Neuronal stem cell (in vitro differentiated cells): ENCODE results near the gene CHRNB4.
A peak's percentile ranks its signal among the peaks of the same experiment; 100 is the strongest.

Experiments
- DNase-seq: peaks from one replicate; pipeline ENCODE4 v3.0.0-alpha.2; 2013; ENCODE audit warnings: low spot score
- H2AFZ ChIP-seq: one replicate; pipeline ENCODE4 v1.6.1; 2013; ENCODE audit warnings: mild to moderate bottlenecking, low read length, inconsistent platforms
- H2AK5ac ChIP-seq: 2 replicates; pipeline ENCODE4 v1.6.1; 2013; ENCODE audit warnings: low read depth, mild to moderate bottlenecking, inconsistent platforms, low read length, moderate library complexity, mixed read lengths
- H2BK120ac ChIP-seq: 2 replicates; pipeline ENCODE4 v1.6.1; 2013; ENCODE audit warnings: low read depth, mild to moderate bottlenecking, inconsistent platforms, low read length, moderate library complexity, mixed read lengths
- H2BK12ac ChIP-seq: one replicate; pipeline ENCODE4 v1.6.1; 2013; ENCODE audit warnings: low read length, inconsistent platforms
- H2BK15ac ChIP-seq: 2 replicates; pipeline ENCODE4 v1.6.1; 2013; ENCODE audit warnings: mild to moderate bottlenecking, low read length, inconsistent platforms, mixed read lengths
- H2BK5ac ChIP-seq: one replicate; pipeline ENCODE4 v1.6.1; 2013; ENCODE audit warnings: inconsistent platforms, mild to moderate bottlenecking, low read length, moderate library complexity
- H3K14ac ChIP-seq: one replicate; pipeline ENCODE4 v1.6.1; 2013; ENCODE audit warnings: low read length, inconsistent platforms
- H3K18ac ChIP-seq: 2 replicates; pipeline ENCODE4 v1.6.1; 2013; ENCODE audit warnings: low read length, inconsistent platforms
- H3K23ac ChIP-seq: 2 replicates; pipeline ENCODE4 v1.6.1; 2013; ENCODE audit warnings: low read depth, mild to moderate bottlenecking, mixed read lengths, low read length, inconsistent platforms; ENCODE audit not compliant: poor library complexity
- H3K27ac ChIP-seq: replicated peaks from 3 replicates; pipeline ENCODE4 v1.5.1; 2013; ENCODE audit warnings: low read length, inconsistent platforms
- H3K27me3 ChIP-seq, 3 experiments: 2 replicates each; pipeline ENCODE4 v1.6.1; 2013; ENCODE audit warnings: low read length in 3 of 3, mild to moderate bottlenecking in 2 of 3, inconsistent platforms in 1 of 3, low read depth in 1 of 3, mixed read lengths in 1 of 3, moderate library complexity in 1 of 3; ENCODE audit not compliant: control insufficient read depth in 3 of 3, insufficient read depth in 3 of 3
- H3K36me3 ChIP-seq, 2 donors: replicated peaks in 1 of 2; 2 replicates each; pipeline ENCODE4 v1.6.1; 2013; ENCODE audit warnings: low read length in 2 of 2; ENCODE audit not compliant: control insufficient read depth in 2 of 2, insufficient read depth in 2 of 2
- H3K4ac ChIP-seq: 2 replicates; pipeline ENCODE4 v1.6.1; 2013; ENCODE audit warnings: inconsistent platforms, mild to moderate bottlenecking, low read length, moderate library complexity
- H3K4me1 ChIP-seq, 2 donors: 1 replicate in 1 of 2; 2 replicates in 1 of 2; pipeline ENCODE4 v1.6.1; 2013; ENCODE audit warnings: low read length in 2 of 2, low read depth in 1 of 2; ENCODE audit not compliant: control insufficient read depth in 2 of 2, insufficient read depth in 1 of 2
- H3K4me2 ChIP-seq: one replicate; pipeline ENCODE4 v1.6.1; 2013; ENCODE audit warnings: mild to moderate bottlenecking, low read length, inconsistent platforms; ENCODE audit not compliant: insufficient read depth, poor library complexity, severe bottlenecking
- H3K4me3 ChIP-seq, 2 donors: 2 replicates each; pipeline ENCODE4 v1.5.1; 2013; ENCODE audit warnings: low read length in 2 of 2, mild to moderate bottlenecking in 2 of 2, inconsistent platforms in 1 of 2, moderate library complexity in 1 of 2
- H3K79me1 ChIP-seq: one replicate; pipeline ENCODE4 v1.6.1; 2013; ENCODE audit warnings: low read depth, mild to moderate bottlenecking, inconsistent platforms, low read length, moderate library complexity
- H3K9ac ChIP-seq: one replicate; pipeline ENCODE4 v1.6.1; 2013; ENCODE audit warnings: mild to moderate bottlenecking, low read depth, low read length, inconsistent platforms; ENCODE audit not compliant: poor library complexity
- H3K9me3 ChIP-seq, 2 donors: replicated peaks in 1 of 2; 2 replicates each; pipeline versions ENCODE3 to v1.6.1; 2013; ENCODE audit warnings: low read length in 2 of 2, mild to moderate bottlenecking in 2 of 2, inconsistent platforms in 1 of 2, low read depth in 1 of 2, mixed read lengths in 1 of 2, moderate library complexity in 1 of 2; ENCODE audit not compliant: control insufficient read depth in 2 of 2, insufficient read depth in 1 of 2
- H4K8ac ChIP-seq: one replicate; pipeline ENCODE4 v1.6.1; 2013; ENCODE audit warnings: low read depth, mild to moderate bottlenecking, inconsistent platforms, low read length, moderate library complexity
- H4K91ac ChIP-seq: one replicate; pipeline ENCODE4 v1.6.1; 2013; ENCODE audit warnings: low read length, low read depth, mild to moderate bottlenecking, inconsistent platforms; ENCODE audit not compliant: poor library complexity
- WGBS, 2 donors: extraction: QIAGEN DNeasy Blood & Tissue Kit; methylation state at CpG; one replicate each; pipeline ENCODE4 v1.1.7; 2013; ENCODE audit warnings: missing lambda C conversion rate in 2 of 2, mixed read lengths in 1 of 2; ENCODE audit not compliant: insufficient read length in 2 of 2, insufficient replicate concordance in 1 of 2; ENCODE audit errors: extremely low coverage in 2 of 2; 5-methylcytosine and 5-hydroxymethylcytosine counted together

Gene CHRNB4

DNA sequence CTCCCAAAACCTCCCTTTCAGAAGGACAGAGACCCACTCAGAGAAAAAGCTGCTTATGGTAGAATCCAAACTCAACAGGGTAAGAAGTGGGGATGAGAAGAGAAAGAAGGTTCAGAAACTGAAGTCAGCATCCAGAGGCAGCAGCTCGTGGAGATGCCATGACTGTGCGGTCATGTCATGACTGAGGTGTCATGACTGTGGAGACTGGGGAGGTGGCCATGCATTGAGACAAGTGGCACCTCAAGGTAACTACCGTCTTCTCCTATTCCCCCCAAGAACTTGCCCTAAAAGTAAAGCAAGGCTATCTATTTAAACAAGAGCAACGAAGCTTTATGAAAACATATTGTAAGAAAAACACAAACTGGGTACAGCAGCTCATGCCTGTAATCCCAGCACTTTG is 35.3 kb downstream of the CHRNB4 start:
- no peak overlapping the region for H3K4me3 ChIP-seq
- H3K14ac ChIP-seq = no peak overlapping the region
- no peak overlapping the region for H2BK5ac ChIP-seq
- H3K9me3 ChIP-seq = peaks cover 0 to 6% of the 10 kb centered on the region in 2 donors
- no peak overlapping the region for H3K4me2 ChIP-seq
- no peak for DNase-seq
- no peak overlapping the region for H3K27ac ChIP-seq
- no peak overlapping the region for H3K23ac ChIP-seq
- H4K91ac ChIP-seq = no peak overlapping the region
- H2BK12ac ChIP-seq = no peak overlapping the region
- H3K18ac ChIP-seq = no peak overlapping the region
- H2AFZ ChIP-seq = no peak overlapping the region
- no peaks in the 10 kb centered on the region for H3K79me1 ChIP-seq
- no peak overlapping the region for H2AK5ac ChIP-seq
- no peak overlapping the region for H3K9ac ChIP-seq
- H2BK15ac ChIP-seq = no peak overlapping the region
- H4K8ac ChIP-seq = no peak overlapping the region
- H2BK120ac ChIP-seq = no peak overlapping the region
- H3K4me1 ChIP-seq = no peaks in the 10 kb centered on the region
- H3K4ac ChIP-seq = no peak overlapping the region
- no CpG with 5 or more reads among the region's 4 CpGs for WGBS, 2 donors
- H3K27me3 ChIP-seq = no peaks in the 10 kb centered on the region
- peaks cover 4 to 8% of the 10 kb centered on the region in 2 donors for H3K36me3 ChIP-seq

DNA sequence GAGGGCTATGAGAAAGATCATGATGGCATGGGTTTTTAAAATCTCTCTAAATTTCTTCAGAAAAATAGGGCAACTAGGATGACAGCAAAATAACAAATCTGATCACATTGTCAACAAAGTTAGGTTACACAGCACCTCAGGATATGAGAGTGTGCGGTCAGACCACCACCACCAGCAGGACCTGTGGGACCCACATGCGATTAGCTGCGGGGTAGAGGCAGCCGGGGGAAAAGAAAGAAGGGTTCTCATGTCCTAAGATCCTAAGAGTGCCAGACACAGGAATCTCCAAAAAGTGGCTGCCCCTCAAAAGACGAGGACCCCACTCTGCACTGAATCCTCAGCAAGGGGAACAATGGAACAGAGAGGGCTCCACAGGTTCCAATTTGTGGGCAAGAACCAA is 35.8 kb downstream of the CHRNB4 start:
- Histone ChIP-seq H2BK120ac (no peak overlapping the region), H2BK12ac (no peak overlapping the region)
- no CpG with 5 or more reads among the region's 5 CpGs for WGBS, 2 donors

DNA sequence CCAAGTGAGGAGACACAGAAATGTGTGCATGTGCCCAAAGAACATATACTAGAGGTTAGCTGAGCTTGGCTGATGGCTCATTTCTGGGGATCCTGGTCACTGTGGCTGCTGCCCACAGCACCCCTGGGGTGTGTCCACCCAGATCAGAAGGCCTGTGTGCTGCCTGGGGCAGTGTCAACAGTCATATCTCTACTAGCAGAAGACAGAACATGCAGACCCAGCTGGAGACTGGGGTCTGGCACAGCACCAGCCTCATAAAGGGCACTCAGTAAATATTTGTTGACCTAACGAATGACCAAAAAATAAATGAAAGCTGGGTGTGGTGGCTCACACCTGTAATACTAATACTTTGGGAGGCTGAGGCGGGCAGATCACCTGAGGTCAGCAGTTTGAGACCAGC is 36.6 kb downstream of the CHRNB4 start:
- H2BK12ac ChIP-seq = no peak overlapping the region
- H3K14ac ChIP-seq = no peak overlapping the region
- H4K8ac ChIP-seq = no peak overlapping the region
- no CpG with 5 or more reads among the region's 2 CpGs for WGBS, 2 donors
- no peak overlapping the region for H3K23ac ChIP-seq
- no peak overlapping the region for H3K4ac ChIP-seq
- peaks cover 4 to 8% of the 10 kb centered on the region in 2 donors for H3K36me3 ChIP-seq
- no peak overlapping the region for H3K27ac ChIP-seq
- H3K4me3 ChIP-seq = no peak overlapping the region
- H2AFZ ChIP-seq = no peak overlapping the region
- H3K9ac ChIP-seq = no peak overlapping the region
- H3K18ac ChIP-seq = no peak overlapping the region
- no peak overlapping the region for H3K4me2 ChIP-seq
- H2BK15ac ChIP-seq = no peak overlapping the region
- no peak overlapping the region for H2BK120ac ChIP-seq
- H2BK5ac ChIP-seq = no peak overlapping the region
- H3K9me3 ChIP-seq = peaks cover 0 to 6% of the 10 kb centered on the region in 2 donors
- H3K79me1 ChIP-seq = no peaks in the 10 kb centered on the region
- DNase-seq = no peak
- no peaks in the 10 kb centered on the region for H3K4me1 ChIP-seq
- H3K27me3 ChIP-seq = no peaks in the 10 kb centered on the region
- H4K91ac ChIP-seq = no peak overlapping the region
- no peak overlapping the region for H2AK5ac ChIP-seq

More for the DNA sequence above, 35.8 kb downstream of the CHRNB4 start:
- Histone ChIP-seq H3K9me3 (peaks cover 0 to 6% of the 10 kb centered on the region in 2 donors), H2BK15ac (no peak overlapping the region), H3K79me1 (no peaks in the 10 kb centered on the region), H3K23ac (no peak overlapping the region), H4K8ac (no peak overlapping the region), H2BK5ac (no peak overlapping the region), H3K14ac (no peak overlapping the region), H3K27ac (no peak overlapping the region), H3K36me3 (peaks cover 4 to 8% of the 10 kb centered on the region in 2 donors), H3K18ac (no peak overlapping the region), H3K9ac (no peak overlapping the region), H2AK5ac (no peak overlapping the region), H4K91ac (no peak overlapping the region), H3K4me3 (no peak overlapping the region), H3K4me2 (no peak overlapping the region), H3K27me3 (no peaks in the 10 kb centered on the region), H3K4ac (no peak overlapping the region), H2AFZ (no peak overlapping the region), H3K4me1 (no peaks in the 10 kb centered on the region)
- DNase-seq = no peak

GRCh38 chr15:78603467-78603866 is 37.5 kb downstream of the CHRNB4 start:
- H2AFZ ChIP-seq = no peak overlapping the region
- no peak overlapping the region for H3K4me2 ChIP-seq
- no peak overlapping the region for H3K23ac ChIP-seq
- H3K9ac ChIP-seq = no peak overlapping the region
- no peak overlapping the region for H2AK5ac ChIP-seq
- H3K27ac ChIP-seq = no peak overlapping the region
- H4K91ac ChIP-seq = no peak overlapping the region
- H3K4ac ChIP-seq = no peak overlapping the region
- no peak overlapping the region for H3K18ac ChIP-seq
- no peak overlapping the region for H3K14ac ChIP-seq
- peaks cover 0 to 6% of the 10 kb centered on the region in 2 donors for H3K9me3 ChIP-seq
- no peak overlapping the region for H3K4me3 ChIP-seq
- no CpG with 5 or more reads among the region's 3 CpGs for WGBS, 2 donors
- DNase-seq = no peak
- no peaks in the 10 kb centered on the region for H3K4me1 ChIP-seq
- H2BK15ac ChIP-seq = no peak overlapping the region
- no peak overlapping the region for H2BK5ac ChIP-seq
- H3K79me1 ChIP-seq = no peaks in the 10 kb centered on the region
- peak overlapping the region; percentile 29 for H4K8ac ChIP-seq
- no peak overlapping the region for H2BK120ac ChIP-seq
- H3K36me3 ChIP-seq = peaks cover 4 to 8% of the 10 kb centered on the region in 2 donors
- H2BK12ac ChIP-seq = no peak overlapping the region
- H3K27me3 ChIP-seq = no peaks in the 10 kb centered on the region
